GM23338 (cell line): Measurements from ENCODE around the gene DEXI. TPM values are rescaled to one million over a fixed set of nuclear protein-coding genes. Genes with fewer than 3 reads are reported as not detected.

ENCODE experiments used
- ATAC-seq: fragments of 200-7000 bp; cut with Tn5 transposase; 3 replicates; pipeline ENCODE4 v1.9.1; 2020
- DNase-seq: peaks from one replicate; pipeline ENCODE4 v3.0.0-alpha.2; 2015; ENCODE audit warnings: low spot score
- H2AFZ ChIP-seq: fragments of 200-600 bp; sonication (generic); 2 replicates; pipeline ENCODE4 v1.8.0; 2016; ENCODE audit warnings: antibody characterized with exemption, mild to moderate bottlenecking, moderate library complexity
- H3F3A ChIP-seq: fragments of 200-600 bp; sonication (generic); replicated peaks from 2 replicates; pipeline ENCODE4 v1.8.0; 2017; ENCODE audit warnings: antibody characterized with exemption, mixed run types, low read depth
- H3K27ac ChIP-seq: fragments of 200-600 bp; sonication (generic); 2 replicates; pipeline ENCODE4 v1.6.1; 2016; ENCODE audit warnings: low read depth
- H3K27me3 ChIP-seq: fragments of 200-600 bp; sonication (generic); 2 replicates; pipeline ENCODE4 v1.8.0; 2016; ENCODE audit warnings: mild to moderate bottlenecking, mixed run types, moderate library complexity; ENCODE audit not compliant: insufficient read depth
- H3K36me3 ChIP-seq: fragments of 200-600 bp; sonication (generic); 2 replicates; pipeline ENCODE4 v1.8.0; 2016; ENCODE audit warnings: mild to moderate bottlenecking; ENCODE audit not compliant: insufficient read depth
- H3K4me1 ChIP-seq: fragments of 200-600 bp; sonication (generic); 2 replicates; pipeline ENCODE4 v1.8.0; 2016; ENCODE audit warnings: mild to moderate bottlenecking, moderate library complexity; ENCODE audit not compliant: insufficient read depth
- H3K4me2 ChIP-seq: fragments of 200-600 bp; sonication (generic); 2 replicates; pipeline ENCODE4 v1.7.1; 2017; ENCODE audit warnings: mixed run types
- H3K4me3 ChIP-seq: fragments of 200-600 bp; sonication (generic); 2 replicates; pipeline ENCODE4 v1.6.1; 2016; ENCODE audit warnings: mixed run types
- H3K79me2 ChIP-seq: fragments of 200-600 bp; sonication (generic); replicated peaks from 2 replicates; pipeline ENCODE4 v1.8.0; 2017; ENCODE audit warnings: mild to moderate bottlenecking; ENCODE audit not compliant: insufficient read depth
- H3K9me2 ChIP-seq: fragments of 200-600 bp; sonication (generic); 2 replicates; pipeline ENCODE4 v1.8.0; 2017; ENCODE audit not compliant: insufficient read depth
- H4K20me1 ChIP-seq: fragments of 200-600 bp; sonication (generic); replicated peaks from 2 replicates; pipeline ENCODE4 v1.8.0; 2017; ENCODE audit warnings: mild to moderate bottlenecking; ENCODE audit not compliant: insufficient read depth
- H3K27ac Mint-ChIP-seq: 2 replicates; pipeline ENCODE4 v1.8.0; 2020; ENCODE audit warnings: inconsistent platforms, mild to moderate bottlenecking, moderate library complexity, mixed read lengths
- H3K27me3 Mint-ChIP-seq: 3 replicates; pipeline ENCODE4 v1.8.0; 2022; ENCODE audit warnings: low read depth, mild to moderate bottlenecking, moderate library complexity, mixed read lengths, inconsistent platforms; ENCODE audit not compliant: insufficient read depth, poor library complexity
- H3K36me3 Mint-ChIP-seq: 3 replicates; pipeline ENCODE4 v1.8.0; 2021; ENCODE audit warnings: low read depth, mild to moderate bottlenecking, inconsistent platforms, moderate library complexity, mixed read lengths
- H3K4me1 Mint-ChIP-seq: 3 replicates; pipeline ENCODE4 v1.8.0; 2020; ENCODE audit warnings: mild to moderate bottlenecking, inconsistent platforms, mixed read lengths
- H3K4me3 Mint-ChIP-seq: 3 replicates; pipeline ENCODE4 v1.8.0; 2021; ENCODE audit warnings: moderate library complexity, mild to moderate bottlenecking, inconsistent platforms, mixed read lengths
- H3K9me3 Mint-ChIP-seq: 3 replicates; pipeline ENCODE4 v1.8.0; 2020; ENCODE audit warnings: moderate library complexity, mild to moderate bottlenecking, inconsistent platforms, mixed read lengths
- CREB1 ChIP-seq: fragments of 250-450 bp; sonication (Bioruptor Pico); IDR thresholded peaks from 2 replicates; pipeline ENCODE4 v1.5.0; 2020; ENCODE audit warnings: low read depth, mild to moderate bottlenecking, moderate library complexity
- CTCF ChIP-seq, 2 experiments: fragments of 200-600 bp in 1 of 2; sonication (generic) in 1 of 2; conservative IDR thresholded peaks; 2 replicates each; pipeline versions ENCODE4 v1.5.1 to v1.6.1; 2016 to 2017; ENCODE audit warnings: antibody characterized with exemption in 2 of 2, low read depth in 2 of 2, mild to moderate bottlenecking in 2 of 2, moderate library complexity in 1 of 2
- EZH2 ChIP-seq: fragments of 200-600 bp; sonication (generic); IDR thresholded peaks from one replicate; pipeline ENCODE4 v1.8.0; 2017; ENCODE audit warnings: antibody characterized with exemption, mild to moderate bottlenecking, low read depth; ENCODE audit not compliant: unreplicated experiment
- EZH2phosphoT487 ChIP-seq: fragments of 200-600 bp; sonication (generic); IDR thresholded peaks from one replicate; pipeline ENCODE4 v1.8.1; 2018; ENCODE audit warnings: antibody characterized with exemption; ENCODE audit not compliant: unreplicated experiment
- JUNB ChIP-seq: IDR thresholded peaks from one replicate; pipeline ENCODE4 v1.6.1; 2016; ENCODE audit warnings: antibody characterized with exemption; ENCODE audit not compliant: unreplicated experiment
- NANOG ChIP-seq: IDR thresholded peaks from 2 replicates; pipeline ENCODE4 v1.6.1; 2016; ENCODE audit warnings: antibody characterized with exemption, borderline replicate concordance
- POLR2AphosphoS5 ChIP-seq: IDR thresholded peaks from 2 replicates; pipeline ENCODE4 v1.6.1; 2016; ENCODE audit warnings: antibody characterized with exemption, low read depth
- STAT1 ChIP-seq: IDR thresholded peaks from one replicate; pipeline ENCODE4 v1.6.1; 2016; ENCODE audit warnings: antibody characterized with exemption; ENCODE audit not compliant: unreplicated experiment
- ZNF114 ChIP-seq: fragments of 250-450 bp; sonication (Bioruptor Pico); IDR thresholded peaks from 2 replicates; pipeline ENCODE4 v1.5.0; 2020; ENCODE audit warnings: mild to moderate bottlenecking, moderate library complexity
- ZNF331 ChIP-seq: fragments of 250-450 bp; sonication (Bioruptor Pico); IDR thresholded peaks from 2 replicates; pipeline ENCODE4 v1.5.0; 2020; ENCODE audit warnings: low read depth, mild to moderate bottlenecking, moderate library complexity
- ZNF462 ChIP-seq: fragments of 250-450 bp; sonication (Bioruptor Pico); IDR thresholded peaks from 2 replicates; pipeline ENCODE4 v1.5.0; 2020; ENCODE audit warnings: mild to moderate bottlenecking, moderate library complexity
- polyA plus RNA-seq: library from polyadenylated mRNA; unstranded; fragments of >200 nt; fragmentation: Nextera tagmentation; extraction: Ambion mirVana; gene quantifications from 2 replicates; pipeline ENCODE4 v1.2.1, GENCODE V29; 2016
- total RNA-seq: library from RNA; depleted of rRNA; stranded (reverse); fragments of >200 nt; shearing (Covaris generic); gene quantifications from 2 replicates; pipeline ENCODE4 v1.2.3, GENCODE V29; 2014
- TF ChIP-seq, protein P1 (sequence below): IDR thresholded peaks from 2 replicates; pipeline ENCODE4 v1.6.1; 2016; ENCODE audit warnings: antibody characterized with exemption
- TF ChIP-seq, protein P2 (sequence below): IDR thresholded peaks from one replicate; pipeline ENCODE4 v1.6.1; 2018; ENCODE audit warnings: antibody characterized with exemption; ENCODE audit not compliant: unreplicated experiment

DEXI gene
- total and polyA plus RNA-seq, 2 experiments from 2014 or later = 26.5 to 58.2 TPM

DNA sequence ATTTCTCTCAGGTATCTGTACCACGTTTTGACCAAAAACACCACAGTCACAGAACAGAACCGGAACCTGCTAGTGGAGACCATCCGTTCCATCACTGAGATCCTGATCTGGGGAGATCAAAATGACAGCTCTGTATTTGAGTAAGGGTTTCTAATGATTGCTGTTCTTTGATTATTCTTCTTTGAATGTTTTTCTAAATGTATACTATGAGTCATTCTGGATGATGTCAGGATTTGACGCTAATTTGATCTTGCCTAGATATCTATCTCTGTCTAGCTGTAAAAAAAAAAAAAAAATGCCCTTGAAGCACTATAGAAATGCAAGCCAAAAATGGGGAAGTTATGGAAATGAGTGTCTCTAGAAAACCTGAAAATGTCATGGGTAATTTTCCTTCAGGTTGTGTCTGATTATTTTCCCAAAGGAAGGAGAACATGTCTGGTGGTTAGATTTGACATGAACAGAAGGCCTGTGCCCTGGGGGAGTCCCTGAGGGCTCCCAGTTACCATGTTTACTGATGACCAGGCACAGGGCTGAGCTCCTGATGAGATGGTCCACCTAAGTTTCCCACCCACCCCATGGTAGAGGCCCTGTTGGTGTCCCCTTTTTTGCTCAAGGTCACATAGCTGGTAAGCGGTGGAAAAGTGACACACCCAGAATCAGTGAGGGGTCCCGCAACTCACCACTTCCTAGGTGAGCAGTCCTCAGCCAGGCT is 15.7 kb upstream of the DEXI start:
- TF ChIP-seq JUNB (no peak), POLR2AphosphoS5 (no peak), STAT1 (no peak), CREB1 (CRISPR knock-in tag) (no peak), ZNF462 (CRISPR knock-in tag) (no peak), EZH2 (no peak), CTCF (conservative IDR thresholded peaks at IDR 0.05; ENCODE audit: low read depth in 2 of 2) (no peak), NANOG (no peak), EZH2phosphoT487 (no peak), ZNF114 (CRISPR knock-in tag) (no peak), ZNF331 (CRISPR knock-in tag) (no peak)
- TF ChIP-seq, protein P1, sequence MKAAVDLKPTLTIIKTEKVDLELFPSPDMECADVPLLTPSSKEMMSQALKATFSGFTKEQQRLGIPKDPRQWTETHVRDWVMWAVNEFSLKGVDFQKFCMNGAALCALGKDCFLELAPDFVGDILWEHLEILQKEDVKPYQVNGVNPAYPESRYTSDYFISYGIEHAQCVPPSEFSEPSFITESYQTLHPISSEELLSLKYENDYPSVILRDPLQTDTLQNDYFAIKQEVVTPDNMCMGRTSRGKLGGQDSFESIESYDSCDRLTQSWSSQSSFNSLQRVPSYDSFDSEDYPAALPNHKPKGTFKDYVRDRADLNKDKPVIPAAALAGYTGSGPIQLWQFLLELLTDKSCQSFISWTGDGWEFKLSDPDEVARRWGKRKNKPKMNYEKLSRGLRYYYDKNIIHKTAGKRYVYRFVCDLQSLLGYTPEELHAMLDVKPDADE = no peak
- TF ChIP-seq, protein P2, sequence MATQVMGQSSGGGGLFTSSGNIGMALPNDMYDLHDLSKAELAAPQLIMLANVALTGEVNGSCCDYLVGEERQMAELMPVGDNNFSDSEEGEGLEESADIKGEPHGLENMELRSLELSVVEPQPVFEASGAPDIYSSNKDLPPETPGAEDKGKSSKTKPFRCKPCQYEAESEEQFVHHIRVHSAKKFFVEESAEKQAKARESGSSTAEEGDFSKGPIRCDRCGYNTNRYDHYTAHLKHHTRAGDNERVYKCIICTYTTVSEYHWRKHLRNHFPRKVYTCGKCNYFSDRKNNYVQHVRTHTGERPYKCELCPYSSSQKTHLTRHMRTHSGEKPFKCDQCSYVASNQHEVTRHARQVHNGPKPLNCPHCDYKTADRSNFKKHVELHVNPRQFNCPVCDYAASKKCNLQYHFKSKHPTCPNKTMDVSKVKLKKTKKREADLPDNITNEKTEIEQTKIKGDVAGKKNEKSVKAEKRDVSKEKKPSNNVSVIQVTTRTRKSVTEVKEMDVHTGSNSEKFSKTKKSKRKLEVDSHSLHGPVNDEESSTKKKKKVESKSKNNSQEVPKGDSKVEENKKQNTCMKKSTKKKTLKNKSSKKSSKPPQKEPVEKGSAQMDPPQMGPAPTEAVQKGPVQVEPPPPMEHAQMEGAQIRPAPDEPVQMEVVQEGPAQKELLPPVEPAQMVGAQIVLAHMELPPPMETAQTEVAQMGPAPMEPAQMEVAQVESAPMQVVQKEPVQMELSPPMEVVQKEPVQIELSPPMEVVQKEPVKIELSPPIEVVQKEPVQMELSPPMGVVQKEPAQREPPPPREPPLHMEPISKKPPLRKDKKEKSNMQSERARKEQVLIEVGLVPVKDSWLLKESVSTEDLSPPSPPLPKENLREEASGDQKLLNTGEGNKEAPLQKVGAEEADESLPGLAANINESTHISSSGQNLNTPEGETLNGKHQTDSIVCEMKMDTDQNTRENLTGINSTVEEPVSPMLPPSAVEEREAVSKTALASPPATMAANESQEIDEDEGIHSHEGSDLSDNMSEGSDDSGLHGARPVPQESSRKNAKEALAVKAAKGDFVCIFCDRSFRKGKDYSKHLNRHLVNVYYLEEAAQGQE = no peak
- no peaks in the 10 kb centered on the region for H3K27me3 Mint-ChIP-seq
- H3K27ac ChIP-seq = no peak overlapping the region
- H3K79me2 ChIP-seq = peaks cover 9% of the 10 kb centered on the region; the same call in 1 of the 2 replicates
- peaks cover 6% of the 10 kb centered on the region; the same call in 1 of the 3 replicates for H3K36me3 Mint-ChIP-seq
- H3K9me3 Mint-ChIP-seq = no peaks in the 10 kb centered on the region
- no peak overlapping the region for H3K4me3 Mint-ChIP-seq
- no peak overlapping the region for H2AFZ ChIP-seq
- no peaks in the 10 kb centered on the region for H3K4me1 ChIP-seq
- H3K4me3 ChIP-seq = no peak overlapping the region
- H3K27me3 ChIP-seq = no peaks in the 10 kb centered on the region
- no peak for DNase-seq
- no peaks in the 10 kb centered on the region for H3K36me3 ChIP-seq
- H3K9me2 ChIP-seq = no peaks in the 10 kb centered on the region
- H3F3A ChIP-seq = no peaks in the 10 kb centered on the region
- no peaks in the 10 kb centered on the region for H4K20me1 ChIP-seq
- no peaks in the 10 kb centered on the region; the same call in none of the 3 replicates for H3K4me1 Mint-ChIP-seq
- H3K27ac Mint-ChIP-seq = no peak overlapping the region
- ATAC-seq = no peak
- H3K4me2 ChIP-seq = no peak overlapping the region
